ENCODE results near the gene TTLL8. TPM values are rescaled to one million over a fixed set of nuclear protein-coding genes. Genes with fewer than 3 reads are reported as not detected.
A peak's percentile ranks its signal among the peaks of the same experiment; 100 is the strongest.

The TTLL8 gene
- total RNA-seq, 3 donors from 2014 or later (not counting 1 experiment from before 2014, with no cell fraction given), result not detected

GRCh38 chr22:49976439-49977175, 81.5 kb downstream of the TTLL8 start:
- 61% methylated on average over 15 of the region's 15 CpGs for WGBS (ENCODE audit: insufficient coverage)
- H3K4me3 Mint-ChIP-seq, result no peak overlapping the region
- TF ChIP-seq CTCF (IDR thresholded peaks at IDR 0.05), result no peak
- intact Hi-C loops (cut with micrococcal nuclease), result no loop called here
- no peak overlapping the region for H3K27ac ChIP-seq (ENCODE audit: low read length)
- H3K27me3 Mint-ChIP-seq (ENCODE audit: low read depth in 2 of 2), result peaks cover 0 to 12% of the 10 kb centered on the region in 2 donors
- H3K36me3 ChIP-seq (ENCODE audit: control insufficient read depth, insufficient read depth, low read length), result no peaks in the 10 kb centered on the region
- H3K4me3 ChIP-seq (ENCODE audit: low read length), result no peak overlapping the region
- no peaks in the 10 kb centered on the region for H3K36me3 Mint-ChIP-seq
- peak overlapping the region in 1 of 2 donors; percentile 4 for H3K27ac Mint-ChIP-seq
- ATAC-seq (peak; percentile 11 to 33 (median 17)), DNase-seq (peak; percentile 14 to 79)
- H3K9me3 ChIP-seq (ENCODE audit: control insufficient read depth, insufficient read depth, low read length), result no peaks in the 10 kb centered on the region
- H3K4me1 Mint-ChIP-seq, result peaks cover 0 to 10% of the 10 kb centered on the region in 2 donors
- no peaks in the 10 kb centered on the region for H3K27me3 ChIP-seq (ENCODE audit: control insufficient read depth, insufficient read depth, low read length)
- H3K4me1 ChIP-seq (ENCODE audit: control insufficient read depth, insufficient read depth, low read length), result peaks cover 11% of the 10 kb centered on the region
- peaks cover 0 to 3% of the 10 kb centered on the region in 2 donors for H3K9me3 Mint-ChIP-seq

- Mint-ChIP-seq H3K4me1 (peaks cover under 1 to 14% of the 10 kb centered on the region in 2 donors), H3K9me3 (peaks cover 0 to 3% of the 10 kb centered on the region in 2 donors), H3K4me3 (no peak overlapping the region), H3K27me3 (ENCODE audit: low read depth in 2 of 2) (peaks cover 0 to 10% of the 10 kb centered on the region in 2 donors), H3K27ac (peak overlapping the region in 1 of 2 donors; percentile 79), H3K36me3 (no peaks in the 10 kb centered on the region)
- Histone ChIP-seq H3K4me3 (ENCODE audit: low read length) (no peak overlapping the region), H3K9me3 (ENCODE audit: control insufficient read depth, insufficient read depth, low read length) (no peaks in the 10 kb centered on the region), H3K27me3 (ENCODE audit: control insufficient read depth, insufficient read depth, low read length) (no peaks in the 10 kb centered on the region), H3K4me1 (ENCODE audit: control insufficient read depth, insufficient read depth, low read length) (peaks cover 19% of the 10 kb centered on the region), H3K36me3 (ENCODE audit: control insufficient read depth, insufficient read depth, low read length) (no peaks in the 10 kb centered on the region), H3K27ac (ENCODE audit: low read length) (no peak overlapping the region)
- DNase-seq, result peak in 1 of 2 donors; percentile 34
- intact Hi-C loops (cut with micrococcal nuclease), result no loop called here
- peak in 1 of 3 donors; percentile 2 for ATAC-seq
- no peak for TF ChIP-seq CTCF (IDR thresholded peaks at IDR 0.05)
- WGBS (ENCODE audit: insufficient coverage), result 52% methylated on average over 16 of the region's 17 CpGs
These were observed 82.3 kb downstream of the TTLL8 start for GRCh38 chr22:49975543-49976389.

GRCh38 chr22:49973018-49973961, 84.8 kb downstream of the TTLL8 start:
- peaks cover 4 to 22% of the 10 kb centered on the region in 2 donors for H3K4me1 Mint-ChIP-seq
- intact Hi-C loops (cut with micrococcal nuclease), result loop anchor here (5.0 kb wide), 1 partner anchor 41 kb away; no protein-coding TSS in a partner anchor

More at GRCh38 chr22:49973018-49973961, 84.8 kb downstream of the TTLL8 start:
- H3K4me3 Mint-ChIP-seq, result no peak overlapping the region
- no peak overlapping the region for H3K4me3 ChIP-seq (ENCODE audit: low read length)
- peaks cover 0 to 3% of the 10 kb centered on the region in 2 donors for H3K27me3 Mint-ChIP-seq (ENCODE audit: low read depth in 2 of 2)
- no peaks in the 10 kb centered on the region for H3K36me3 Mint-ChIP-seq
- no peaks in the 10 kb centered on the region for H3K27me3 ChIP-seq (ENCODE audit: control insufficient read depth, insufficient read depth, low read length)
- H3K36me3 ChIP-seq (ENCODE audit: control insufficient read depth, insufficient read depth, low read length), result no peaks in the 10 kb centered on the region
- H3K9me3 ChIP-seq (ENCODE audit: control insufficient read depth, insufficient read depth, low read length), result no peaks in the 10 kb centered on the region
- DNase-seq, result peak in 1 of 2 donors; percentile 43
- no peak for ATAC-seq
- peaks cover 30% of the 10 kb centered on the region for H3K4me1 ChIP-seq (ENCODE audit: control insufficient read depth, insufficient read depth, low read length)
- no peak overlapping the region for H3K27ac Mint-ChIP-seq
- TF ChIP-seq CTCF (IDR thresholded peaks at IDR 0.05), result no peak
- no peaks in the 10 kb centered on the region for H3K9me3 Mint-ChIP-seq
- WGBS (ENCODE audit: insufficient coverage), result 81% methylated on average over 5 of the region's 5 CpGs
- no peak overlapping the region for H3K27ac ChIP-seq (ENCODE audit: low read length)
